GM18909 (cell line): ENCODE results near the gene COL18A1.
"Not testable (repeated sequence)": the region's sequence is repeated elsewhere in the genome, so short reads cannot be mapped to it uniquely, and the experiment has no call there.

Experiments
- ATAC-seq: cut with Tn5 transposase; IDR thresholded peaks from one replicate; pipeline ENCODE4 v1.9.1; 2021; ENCODE audit warnings: mild to moderate bottlenecking; ENCODE audit not compliant: unreplicated experiment, poor library complexity

The COL18A1 gene

GRCh38 chr21:45423968-45424853 is 19.2 kb downstream of the COL18A1 start:
- ATAC-seq: no peak

- no peak for ATAC-seq
Measured at GRCh38 chr21:45424854-45425795, 20.2 kb downstream of the COL18A1 start.

DNA sequence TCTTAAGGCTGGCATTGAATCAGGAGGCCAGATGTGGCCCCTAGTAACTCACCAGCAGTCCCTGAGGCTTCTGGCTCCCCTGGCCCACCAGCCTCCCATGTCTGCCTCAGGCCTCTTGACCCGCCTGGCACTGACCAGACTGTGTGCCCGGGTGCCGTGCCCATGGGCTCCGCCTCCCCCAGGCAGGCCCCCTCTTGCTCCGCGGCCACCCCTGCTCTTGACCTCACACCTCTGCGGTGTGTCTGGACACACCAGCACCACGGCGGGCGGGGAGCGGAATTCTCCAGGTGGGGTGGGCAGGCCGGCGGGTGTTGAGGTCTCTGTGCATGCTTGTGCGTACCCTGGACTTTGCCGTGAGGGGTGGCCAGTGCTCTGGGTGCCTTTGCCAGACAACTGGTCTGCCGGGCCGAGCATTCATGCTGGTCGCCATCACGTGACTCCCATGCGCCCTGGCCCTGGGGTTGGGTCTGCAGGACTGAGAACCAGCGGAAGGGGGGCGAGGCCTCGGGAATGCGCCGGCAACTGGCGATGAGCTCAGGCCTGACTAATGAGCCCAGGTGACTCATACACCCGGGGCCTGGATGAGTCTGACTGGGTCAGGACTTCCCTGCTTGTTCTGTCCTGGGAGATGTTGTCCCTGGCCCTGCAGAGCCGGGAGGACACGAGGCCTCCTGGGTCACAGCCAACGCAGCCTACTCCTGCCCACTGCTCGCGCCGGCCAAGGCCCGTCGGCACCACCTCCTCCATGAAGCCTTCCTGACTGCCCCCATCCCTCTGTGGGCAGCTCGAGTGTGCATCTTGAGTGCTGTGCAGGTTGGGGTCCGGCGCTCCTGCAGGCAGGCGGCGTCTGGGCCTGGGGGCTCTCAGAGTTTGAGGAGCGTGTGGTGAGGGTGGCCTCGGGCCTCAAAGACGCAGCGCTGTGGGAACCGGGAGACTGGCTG is 22.6 kb downstream of the COL18A1 start:
- ATAC-seq: no peak

DNA sequence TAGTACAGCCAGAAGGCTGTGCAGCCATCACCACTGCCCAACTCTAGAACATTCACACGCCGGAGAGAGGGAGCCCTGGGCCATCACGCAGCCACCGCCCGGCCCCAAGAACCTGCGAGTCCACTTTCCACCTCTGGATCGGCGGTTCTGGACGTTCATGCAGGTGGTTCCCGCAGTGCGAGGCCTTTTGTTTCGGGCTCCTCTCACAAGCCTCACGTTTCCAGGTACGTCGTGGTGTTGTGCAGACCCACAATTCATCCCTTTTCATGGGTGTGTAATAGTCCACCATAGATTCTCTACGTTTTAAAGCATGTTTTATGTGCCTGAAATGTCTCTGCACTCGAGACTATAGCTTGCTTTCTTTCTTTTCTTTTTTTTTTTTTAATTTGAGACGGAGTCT is 23.6 kb downstream of the COL18A1 start:
- ATAC-seq: no peak

- ATAC-seq: no peak
Measured at GRCh38 chr21:45429221-45430175, 24.5 kb downstream of the COL18A1 start.

DNA sequence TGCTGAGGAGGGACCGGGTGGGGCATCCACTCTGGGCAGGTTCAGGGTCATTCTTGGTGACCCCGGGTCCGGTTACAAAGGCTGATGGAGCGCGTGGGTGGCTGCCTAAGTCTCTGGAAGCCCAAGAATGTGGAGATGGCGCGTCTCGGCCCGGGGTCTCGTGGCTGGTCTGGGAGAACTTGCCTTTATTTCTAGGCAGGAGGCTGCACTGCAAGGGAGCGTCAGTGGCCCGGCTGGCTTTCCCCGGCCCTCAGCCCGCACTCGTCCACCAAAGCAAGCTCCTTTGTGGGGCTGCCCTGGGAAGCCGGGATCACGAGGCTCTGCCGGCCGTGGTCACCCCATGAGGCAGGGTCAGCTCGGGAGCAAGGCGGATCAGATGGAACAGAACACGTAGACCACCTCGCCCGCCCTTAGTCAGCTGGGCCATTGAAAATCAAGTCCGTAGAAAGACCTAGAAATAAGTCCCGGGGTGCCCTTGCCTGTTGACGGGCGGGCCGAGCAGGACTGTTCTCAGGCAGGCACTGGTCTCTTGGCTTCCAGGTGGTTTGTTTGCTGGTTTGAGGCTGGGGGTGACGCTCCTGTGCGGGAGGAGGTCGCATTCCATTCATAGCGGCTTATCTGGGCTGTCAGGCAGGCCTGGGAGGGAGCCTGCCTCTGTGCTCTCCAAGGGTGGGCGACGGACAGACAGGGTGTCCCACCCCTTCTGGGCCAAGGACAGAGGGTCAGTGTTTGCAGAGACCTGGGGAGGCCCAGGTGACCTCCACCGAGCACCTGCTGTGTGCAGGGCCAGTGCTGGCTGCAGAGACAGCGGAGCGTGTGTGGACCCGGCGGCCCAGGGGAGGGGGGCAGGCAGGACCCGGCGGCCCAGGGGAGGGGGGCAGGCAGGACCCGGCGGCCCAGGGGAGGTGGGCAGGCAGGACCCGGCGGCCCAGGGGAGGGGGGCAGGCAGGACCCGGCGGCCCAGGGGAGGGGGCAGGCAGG is 25.8 kb downstream of the COL18A1 start:
- ATAC-seq: no peak

GRCh38 chr21:45431781-45432572 is 27.0 kb downstream of the COL18A1 start:
- no peak for ATAC-seq

GRCh38 chr21:45432575-45433255 is 27.8 kb downstream of the COL18A1 start:
- no peak for ATAC-seq

- ATAC-seq: no peak
Measured at GRCh38 chr21:45433301-45433700, 28.3 kb downstream of the COL18A1 start.

DNA sequence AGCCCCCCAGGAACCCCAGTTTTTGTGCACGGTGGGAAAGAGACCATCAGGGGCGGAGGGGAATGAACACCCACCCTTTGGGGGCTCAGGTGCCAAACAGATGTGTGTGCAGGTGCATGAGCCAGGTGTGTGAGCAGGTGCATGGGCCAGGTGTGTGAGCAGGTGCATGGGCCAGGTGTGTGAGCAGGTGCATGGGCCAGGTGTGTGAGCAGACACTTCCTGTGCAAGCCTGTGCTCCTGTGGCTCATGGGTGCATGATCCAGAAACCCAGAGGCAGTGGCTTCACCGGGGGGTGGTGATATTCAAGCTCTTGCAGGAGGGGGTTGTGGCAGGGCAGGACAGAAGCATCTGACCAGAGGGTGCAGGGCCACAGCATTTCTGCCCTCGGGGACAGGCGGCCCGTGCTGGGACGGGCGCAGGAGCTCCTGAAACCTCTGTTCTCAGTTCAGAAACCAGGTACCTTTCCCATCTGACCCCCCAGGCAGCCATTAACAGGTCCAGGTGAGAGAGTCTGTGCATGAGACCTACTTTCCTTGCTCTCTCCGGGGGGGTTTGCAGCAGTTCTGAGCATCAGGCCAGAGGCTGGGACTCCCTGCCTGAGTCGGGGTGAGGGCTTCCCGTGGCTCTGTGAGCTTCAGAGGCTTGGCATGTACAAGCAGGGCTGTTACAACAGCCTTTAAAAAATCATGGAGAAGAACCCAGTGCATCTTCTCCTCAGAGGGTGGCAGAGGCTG is 29.1 kb downstream of the COL18A1 start:
- ATAC-seq: no peak

DNA sequence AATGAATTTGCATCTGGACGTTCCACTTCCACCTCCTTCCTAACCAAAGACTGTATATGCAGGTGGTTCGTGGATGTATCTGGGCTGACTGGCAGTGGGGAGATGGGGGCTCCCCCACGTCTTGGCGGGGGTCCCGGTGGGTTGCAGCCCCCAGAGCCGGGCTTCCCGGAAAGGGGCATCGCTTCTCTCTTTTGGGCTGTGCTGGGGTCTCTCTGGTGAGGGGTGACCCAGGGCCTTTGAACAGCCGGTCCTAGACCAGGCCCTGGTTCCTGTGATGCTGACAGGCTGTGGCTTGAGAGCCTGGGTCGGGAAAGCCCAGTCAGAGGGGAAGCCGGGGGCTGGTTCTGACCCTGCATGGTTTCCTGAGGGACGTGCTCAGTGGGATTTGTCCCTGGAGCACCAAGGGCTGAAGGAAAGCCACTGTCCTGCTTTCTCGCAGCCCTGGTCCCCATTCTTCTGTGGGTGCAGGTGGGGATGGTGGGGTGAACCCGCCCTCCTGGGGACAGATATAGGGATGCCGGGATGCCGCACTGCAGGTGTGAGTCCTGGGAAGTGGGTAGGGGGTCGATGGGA is 29.8 kb downstream of the COL18A1 start:
- no peak for ATAC-seq

- ATAC-seq: no peak
Measured at GRCh38 chr21:45435405-45435981, 30.5 kb downstream of the COL18A1 start.

DNA sequence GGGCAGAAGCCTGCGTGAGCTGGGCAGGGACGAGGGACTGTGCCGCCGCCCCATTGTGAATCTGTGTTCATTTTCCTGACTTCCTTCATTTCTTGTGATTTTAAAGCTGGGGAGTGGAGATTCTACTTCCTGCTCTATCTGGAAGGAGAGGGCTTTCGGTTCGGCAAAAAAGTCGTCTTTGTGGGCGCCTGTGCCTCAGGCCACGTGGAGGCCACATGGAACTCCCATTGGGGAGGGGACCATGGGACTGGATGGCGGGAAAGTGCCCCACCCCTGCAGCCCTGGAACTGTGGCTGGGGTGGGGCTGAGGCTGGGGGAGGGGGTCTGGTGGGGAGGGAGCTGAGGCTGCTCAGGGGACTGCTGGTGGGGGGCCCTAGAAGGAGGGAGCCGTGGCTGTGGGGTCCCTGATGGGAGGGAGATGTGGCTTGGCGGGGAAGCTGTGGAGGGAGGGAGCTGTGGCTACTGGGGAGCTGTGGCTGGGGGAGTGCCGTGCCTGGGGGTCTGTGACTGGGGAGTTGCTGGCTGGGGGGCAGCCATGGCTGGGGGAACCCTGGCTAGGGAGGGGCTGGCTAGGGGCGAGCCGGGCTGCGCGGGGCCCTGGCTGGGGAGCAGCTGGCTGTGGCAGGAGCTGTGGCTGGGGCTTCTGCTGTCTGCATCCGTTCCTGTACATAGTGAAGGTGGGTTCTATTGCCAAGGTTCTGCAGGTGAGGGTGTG is 31.5 kb downstream of the COL18A1 start:
- no peak for ATAC-seq

DNA sequence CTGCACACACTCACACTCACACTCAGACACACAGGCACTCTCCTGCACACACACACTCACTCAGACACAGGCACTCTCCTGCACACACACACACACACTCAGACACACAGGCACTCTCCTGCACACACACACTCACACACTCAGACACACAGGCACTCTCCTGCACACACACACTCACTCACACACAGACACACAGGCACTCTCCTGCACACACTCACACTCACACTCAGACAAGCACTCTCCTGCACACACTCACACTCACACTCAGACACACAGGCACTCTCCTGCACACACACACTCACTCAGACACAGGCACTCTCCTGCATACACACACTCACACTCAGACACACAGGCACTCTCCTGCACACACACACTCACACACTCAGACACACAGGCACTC is 32.9 kb downstream of the COL18A1 start:
- ATAC-seq: not testable (repeated sequence)
